ENCODE measurements around the gene DOLPP1. TPM values are rescaled to one million over a fixed set of nuclear protein-coding genes. Genes with fewer than 3 reads are reported as not detected.
A peak's percentile ranks its signal among the peaks of the same experiment; 100 is the strongest.

Gene DOLPP1
- total and polyA plus RNA-seq, 2 of the 8 experiments (the other 6 are each of a cell fraction or from before 2014, with no cell fraction given), result 36.0 to 45.3 TPM

- no peaks in the 10 kb centered on the region for H3K23me2 ChIP-seq (ENCODE audit: low read depth, low read length)
- H2BK120ac ChIP-seq (replicated peaks; ENCODE audit: low read depth, low read length), result no peak overlapping the region
- H3K79me2 ChIP-seq (ENCODE audit: control insufficient read depth in 1 of 2, insufficient read depth in 2 of 2, low read length in 2 of 2), result no peaks in the 10 kb centered on the region
- DNase-seq (ENCODE audit: low read depth in 1 of 2, low spot score in 2 of 2) (no peak), FAIRE-seq (no peak)
- H3K23ac ChIP-seq (ENCODE audit: insufficient read length), result no peak overlapping the region
- no peak overlapping the region for H4K5ac ChIP-seq (ENCODE audit: insufficient read length, low read depth, low read length)
- H4K8ac ChIP-seq (ENCODE audit: extremely low read depth, insufficient read depth, low read length), result peak overlapping the region; percentile 36; the same call in 1 of the 2 replicates
- no peak overlapping the region for H2AK5ac ChIP-seq (ENCODE audit: low read depth, low read length)
- ChIA-PET POLR2A (ENCODE audit: partially characterized antibody) (no interaction called here), CTCF (ENCODE audit: partially characterized antibody) (interaction anchor here (0.9 kb wide), 1 partner anchor 11 kb away, joined by 3 read pairs; no protein-coding TSS in a partner anchor)
- H3K27me3 ChIP-seq (replicated peaks in 1 of 4; ENCODE audit: control insufficient read depth in 3 of 4, extremely low read depth in 1 of 4, insufficient read depth in 3 of 4, low read length in 3 of 4), result no peaks in the 10 kb centered on the region
- no peak overlapping the region for H3K4me3 ChIP-seq (ENCODE audit: extremely low read depth in 1 of 4, insufficient read depth in 2 of 4, low read depth in 3 of 4, low read length in 4 of 4)
- no peak overlapping the region for H3K4me2 ChIP-seq (ENCODE audit: insufficient read depth in 1 of 2, low read depth in 2 of 2, low read length in 2 of 2)
- H3K14ac ChIP-seq (ENCODE audit: insufficient read length), result no peak overlapping the region
- no peak overlapping the region for H3K56ac ChIP-seq (replicated peaks; ENCODE audit: insufficient read length, low read depth, low read length)
- H3K18ac ChIP-seq (ENCODE audit: extremely low read depth, low read length), result no peak overlapping the region
- no peaks in the 10 kb centered on the region for H3K79me1 ChIP-seq (ENCODE audit: low read depth, low read length)
- WGBS, 2 experiments (ENCODE audit: extremely low coverage in 1 of 2, insufficient coverage in 1 of 2, insufficient read length in 1 of 2, insufficient replicate concordance in 2 of 2, low coverage in 1 of 2, low lambda C conversion rate in 2 of 2, missing lambda C conversion rate in 1 of 2), result 91% methylated on average over 9 of the region's 9 CpGs; no CpG with 5 or more reads in 1 of the 2 experiments
- H2AFZ ChIP-seq (ENCODE audit: low read length), result no peak overlapping the region
- H2BK12ac ChIP-seq (ENCODE audit: low read depth, low read length), result no peak overlapping the region
- peaks cover 4 to 39% (median 20%) of the 10 kb centered on the region in 4 experiments; a peak in 7 of 8 replicates for H3K36me3 ChIP-seq (ENCODE audit: control insufficient read depth in 2 of 4, insufficient read depth in 4 of 4, low read length in 3 of 4)
- H3K9ac ChIP-seq (replicated peaks in 1 of 4; ENCODE audit: extremely low read depth in 1 of 4, low read depth in 3 of 4, low read length in 3 of 4), result no peak overlapping the region
- no peak overlapping the region for H2BK15ac ChIP-seq (ENCODE audit: low read length)
- H2BK5ac ChIP-seq (ENCODE audit: low read depth, low read length), result no peak overlapping the region
- H3K4me1 ChIP-seq (replicated peaks in 1 of 4; ENCODE audit: control insufficient read depth in 3 of 4, insufficient read depth in 4 of 4, low read length in 3 of 4), result no peaks in the 10 kb centered on the region
- no peaks in the 10 kb centered on the region for H3K9me3 ChIP-seq (ENCODE audit: insufficient read depth in 2 of 2, low read depth in 1 of 2, low read length in 1 of 2)
- H3K27ac ChIP-seq (ENCODE audit: low read depth, low read length), result no peak overlapping the region
- H2BK20ac ChIP-seq (ENCODE audit: low read length), result no peak overlapping the region
- no peak overlapping the region for H3K4ac ChIP-seq (replicated peaks; ENCODE audit: insufficient read length, low read depth, low read length)
- peaks cover 1 to 2% of the 10 kb centered on the region in 2 experiments for H4K20me1 ChIP-seq (replicated peaks in 1 of 2; ENCODE audit: control insufficient read depth in 1 of 2, insufficient read depth in 2 of 2, low read length in 2 of 2)
- H4K91ac ChIP-seq (replicated peaks; ENCODE audit: insufficient read length, low read length), result no peak overlapping the region
- TF ChIP-seq ATF3 (IDR thresholded peaks at IDR 0.05; ENCODE audit: insufficient read depth, low read depth, low read length), result no peak
- no peak for TF ChIP-seq E2F6 (IDR thresholded peaks at IDR 0.05)
- no peak for TF ChIP-seq TBP (IDR thresholded peaks at IDR 0.05; ENCODE audit: low read depth, low read length)
- no peak for TF ChIP-seq RXRA (IDR thresholded peaks at IDR 0.05; ENCODE audit: insufficient read depth, low read depth, low read length)
- TF ChIP-seq SP4 (IDR thresholded peaks at IDR 0.05; ENCODE audit: low read length), result no peak
- TF ChIP-seq TCF12 (IDR thresholded peaks at IDR 0.05; ENCODE audit: low read depth, low read length), result no peak
- no peak for TF ChIP-seq ATF2 (IDR thresholded peaks at IDR 0.05; ENCODE audit: low read length)
- no peak for TF ChIP-seq CTCF (IDR thresholded peaks at IDR 0.05; ENCODE audit: control extremely low read depth in 1 of 3, insufficient read depth in 1 of 3, low read depth in 1 of 3, low read length in 3 of 3)
Observed at GRCh38 chr9:129063061-129063460, 17.9 kb upstream of the DOLPP1 start.

Data from H1 (cell line).